ENCODE measurements around the gene ARHGAP44. TPM values are rescaled to one million over a fixed set of nuclear protein-coding genes. Genes with fewer than 3 reads are reported as not detected.

ARHGAP44 gene
- total and polyA plus RNA-seq, 2 of the 13 experiments (the other 11 are each of a cell fraction or from before 2014, with no cell fraction given), result 0.79 to 3.1 TPM

- H3K4me1 ChIP-seq (ENCODE audit: insufficient read depth, low read length), result no peaks in the 10 kb centered on the region
- no peaks in the 10 kb centered on the region for H3K36me3 ChIP-seq (replicated peaks in 1 of 2; ENCODE audit: control insufficient read depth in 1 of 2, insufficient read depth in 2 of 2, low read length in 2 of 2)
- H3K9ac ChIP-seq (ENCODE audit: insufficient read depth, low read depth, low read length), result no peak overlapping the region
- ChIA-PET POLR2A (no interaction called here), CTCF (ENCODE audit: low intra/inter-chr PET ratio, low total read pairs) (no interaction called here)
- no peaks in the 10 kb centered on the region for H4K20me1 ChIP-seq (ENCODE audit: insufficient read depth, low read length)
- WGBS (ENCODE audit: low lambda C conversion rate), result 84% methylated on average over 4 of the region's 4 CpGs
- H3K9me3 ChIP-seq (ENCODE audit: low read length), result peaks cover 8% of the 10 kb centered on the region; the same call in 1 of the 2 replicates
- FAIRE-seq (no peak), DNase-seq (ENCODE audit: low spot score) (no peak), ATAC-seq (no peak)
- in situ Hi-C loops (cut with HindIII; ENCODE audit: extremely low pct_ligation_motif_present, low pct_unique_long_range_greater_than_20kb), result no loop called here
- no peak overlapping the region for H2AFZ ChIP-seq (ENCODE audit: low read length)
- no peaks in the 10 kb centered on the region for H3K79me2 ChIP-seq (ENCODE audit: insufficient read depth, low read length)
- H3K4me3 ChIP-seq (replicated peaks in 1 of 3; ENCODE audit: insufficient read depth in 1 of 3, low read depth in 2 of 3, low read length in 3 of 3), result no peak overlapping the region
- no peaks in the 10 kb centered on the region for H3K27me3 ChIP-seq (ENCODE audit: control insufficient read depth in 1 of 2, insufficient read depth in 2 of 2, low read length in 2 of 2)
- TF ChIP-seq TARDBP (CRISPR knock-in tag; IDR thresholded peaks at IDR 0.05) (no peak), ZBTB8A (CRISPR knock-in tag; IDR thresholded peaks at IDR 0.05; ENCODE audit: borderline replicate concordance, low read depth) (no peak), DNMT3B (CRISPR knock-in tag; conservative IDR thresholded peaks at IDR 0.05) (no peak), POLR2A (IDR thresholded peaks at IDR 0.05; ENCODE audit: insufficient read depth in 1 of 2, low read depth in 2 of 2, low read length in 2 of 2) (no peak), ZNF713 (CRISPR knock-in tag; IDR thresholded peaks at IDR 0.05) (no peak)
- TF ChIP-seq, protein P1, sequence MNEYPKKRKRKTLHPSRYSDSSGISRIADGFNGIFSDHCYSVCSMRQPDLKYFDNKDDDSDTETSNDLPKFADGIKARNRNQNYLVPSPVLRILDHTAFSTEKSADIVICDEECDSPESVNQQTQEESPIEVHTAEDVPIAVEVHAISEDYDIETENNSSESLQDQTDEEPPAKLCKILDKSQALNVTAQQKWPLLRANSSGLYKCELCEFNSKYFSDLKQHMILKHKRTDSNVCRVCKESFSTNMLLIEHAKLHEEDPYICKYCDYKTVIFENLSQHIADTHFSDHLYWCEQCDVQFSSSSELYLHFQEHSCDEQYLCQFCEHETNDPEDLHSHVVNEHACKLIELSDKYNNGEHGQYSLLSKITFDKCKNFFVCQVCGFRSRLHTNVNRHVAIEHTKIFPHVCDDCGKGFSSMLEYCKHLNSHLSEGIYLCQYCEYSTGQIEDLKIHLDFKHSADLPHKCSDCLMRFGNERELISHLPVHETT (CRISPR knock-in tag; conservative IDR thresholded peaks at IDR 0.05), result no peak
- TF ChIP-seq, protein P2, sequence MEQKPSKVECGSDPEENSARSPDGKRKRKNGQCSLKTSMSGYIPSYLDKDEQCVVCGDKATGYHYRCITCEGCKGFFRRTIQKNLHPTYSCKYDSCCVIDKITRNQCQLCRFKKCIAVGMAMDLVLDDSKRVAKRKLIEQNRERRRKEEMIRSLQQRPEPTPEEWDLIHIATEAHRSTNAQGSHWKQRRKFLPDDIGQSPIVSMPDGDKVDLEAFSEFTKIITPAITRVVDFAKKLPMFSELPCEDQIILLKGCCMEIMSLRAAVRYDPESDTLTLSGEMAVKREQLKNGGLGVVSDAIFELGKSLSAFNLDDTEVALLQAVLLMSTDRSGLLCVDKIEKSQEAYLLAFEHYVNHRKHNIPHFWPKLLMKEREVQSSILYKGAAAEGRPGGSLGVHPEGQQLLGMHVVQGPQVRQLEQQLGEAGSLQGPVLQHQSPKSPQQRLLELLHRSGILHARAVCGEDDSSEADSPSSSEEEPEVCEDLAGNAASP (CRISPR knock-in tag; IDR thresholded peaks at IDR 0.05; ENCODE audit: borderline replicate concordance), result no peak
- TF ChIP-seq, protein P3, sequence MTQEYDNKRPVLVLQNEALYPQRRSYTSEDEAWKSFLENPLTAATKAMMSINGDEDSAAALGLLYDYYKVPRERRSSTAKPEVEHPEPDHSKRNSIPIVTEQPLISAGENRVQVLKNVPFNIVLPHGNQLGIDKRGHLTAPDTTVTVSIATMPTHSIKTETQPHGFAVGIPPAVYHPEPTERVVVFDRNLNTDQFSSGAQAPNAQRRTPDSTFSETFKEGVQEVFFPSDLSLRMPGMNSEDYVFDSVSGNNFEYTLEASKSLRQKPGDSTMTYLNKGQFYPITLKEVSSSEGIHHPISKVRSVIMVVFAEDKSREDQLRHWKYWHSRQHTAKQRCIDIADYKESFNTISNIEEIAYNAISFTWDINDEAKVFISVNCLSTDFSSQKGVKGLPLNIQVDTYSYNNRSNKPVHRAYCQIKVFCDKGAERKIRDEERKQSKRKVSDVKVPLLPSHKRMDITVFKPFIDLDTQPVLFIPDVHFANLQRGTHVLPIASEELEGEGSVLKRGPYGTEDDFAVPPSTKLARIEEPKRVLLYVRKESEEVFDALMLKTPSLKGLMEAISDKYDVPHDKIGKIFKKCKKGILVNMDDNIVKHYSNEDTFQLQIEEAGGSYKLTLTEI (CRISPR knock-in tag; conservative IDR thresholded peaks at IDR 0.05), result no peak
- H3K4me2 ChIP-seq (ENCODE audit: low read depth, low read length), result no peak overlapping the region
- no TSS peak for BruUV-seq (replicated peaks)
- H3K27ac ChIP-seq (ENCODE audit: extremely low read length, insufficient read depth, low read length), result no peak overlapping the region
- intact Hi-C loops (cut with micrococcal nuclease; ENCODE audit: unreplicated experiment), result no loop called here
These were observed 172.4 kb downstream of the ARHGAP44 start for GRCh38 chr17:12961655-12962054.

Measured in HepG2 (cell line).